ENCODE data around the gene NOL3.

DNA sequence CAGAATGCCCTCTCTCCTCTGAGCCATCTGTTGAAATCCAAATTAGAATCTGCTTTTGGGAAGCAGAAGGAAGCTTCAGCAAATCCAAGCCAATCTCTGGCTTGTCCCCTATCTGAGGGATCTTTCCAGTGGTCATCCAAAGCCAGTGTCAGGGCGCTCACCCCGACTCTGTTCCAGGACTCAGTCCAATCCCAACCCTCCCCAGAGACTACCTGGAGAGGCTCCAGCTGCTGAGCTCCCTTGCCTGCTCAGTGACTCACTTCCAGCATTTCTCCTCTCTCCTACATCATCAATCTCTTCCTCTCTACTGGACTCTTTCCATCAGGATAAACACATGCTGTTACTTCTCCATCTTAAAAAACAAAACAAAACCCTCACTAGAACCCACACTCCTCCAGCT is 11.0 kb downstream of the NOL3 start:
- no peak for TF ChIP-seq CTCF (IDR thresholded peaks at IDR 0.05)
- no peak for TF ChIP-seq POLR2AphosphoS5 (IDR thresholded peaks at IDR 0.05)
- no peak for TF ChIP-seq EP300 (IDR thresholded peaks at IDR 0.05)
- no peak for TF ChIP-seq POLR2A (IDR thresholded peaks at IDR 0.05)

Measured in suprapubic skin (tissue), 4 donors.